AG04449 (cell line): Measurements from ENCODE around the gene CEP162.
"Not testable (repeated sequence)": the region's sequence is repeated elsewhere in the genome, so short reads cannot be mapped to it uniquely, and the experiment has no call there.

ENCODE experiments used
- CTCF ChIA-PET: fragments of 350-600 bp; formaldehyde crosslinking; extraction: SDS; loops from one replicate; lab custom pipeline; 2021; ENCODE audit warnings: antibody characterized with exemption; lab: Yijun Ruan, JAX
- POLR2A ChIA-PET: fragments of 400-600, 350-600 bp; formaldehyde crosslinking; extraction: SDS; loops from one replicate; lab custom pipeline; 2020; ENCODE audit warnings: antibody characterized with exemption, inconsistent platforms; lab: Yijun Ruan, JAX
- DNase-seq: peaks from one replicate; pipeline ENCODE4 v3.0.0-alpha.2; 2010; ENCODE audit warnings: low read depth, low spot score
- H3K4me3 ChIP-seq: 2 replicates; pipeline ENCODE4 v1.5.1; 2011; ENCODE audit warnings: low read depth, mild to moderate bottlenecking, control low read depth, low read length
- TF ChIP-seq, protein P1 (sequence below): IDR thresholded peaks from one replicate; pipeline ENCODE4 v1.5.1; 2011; ENCODE audit warnings: mild to moderate bottlenecking, moderate library complexity, low read length, control low read depth, inconsistent platforms; ENCODE audit not compliant: insufficient read depth; ENCODE audit errors: missing control alignments

The CEP162 gene

DNA sequence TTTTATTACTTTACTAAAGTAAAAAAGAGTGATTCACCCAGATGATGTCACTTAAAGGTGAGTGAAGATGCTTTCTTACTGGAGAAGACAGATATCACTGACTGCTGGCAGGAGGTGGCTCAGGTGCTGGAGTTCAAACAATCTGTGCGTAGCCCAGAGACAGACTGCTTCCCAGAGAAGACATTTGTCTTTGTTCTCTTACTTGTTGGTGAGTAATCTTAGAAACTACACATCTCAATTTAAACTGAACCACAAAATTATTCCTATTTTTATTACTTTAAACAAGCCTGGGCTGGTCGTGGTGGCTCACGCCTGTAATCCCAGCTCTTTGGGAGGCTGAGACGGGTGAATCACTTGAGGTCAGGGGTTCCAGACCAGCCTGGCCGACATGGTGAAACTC lies 92.2 kb downstream of the CEP162 start:
- H3K4me3 ChIP-seq = no peak overlapping the region
- no peak for DNase-seq
- ChIA-PET POLR2A (no interaction called here), CTCF (no interaction called here)
- TF ChIP-seq, protein P1, sequence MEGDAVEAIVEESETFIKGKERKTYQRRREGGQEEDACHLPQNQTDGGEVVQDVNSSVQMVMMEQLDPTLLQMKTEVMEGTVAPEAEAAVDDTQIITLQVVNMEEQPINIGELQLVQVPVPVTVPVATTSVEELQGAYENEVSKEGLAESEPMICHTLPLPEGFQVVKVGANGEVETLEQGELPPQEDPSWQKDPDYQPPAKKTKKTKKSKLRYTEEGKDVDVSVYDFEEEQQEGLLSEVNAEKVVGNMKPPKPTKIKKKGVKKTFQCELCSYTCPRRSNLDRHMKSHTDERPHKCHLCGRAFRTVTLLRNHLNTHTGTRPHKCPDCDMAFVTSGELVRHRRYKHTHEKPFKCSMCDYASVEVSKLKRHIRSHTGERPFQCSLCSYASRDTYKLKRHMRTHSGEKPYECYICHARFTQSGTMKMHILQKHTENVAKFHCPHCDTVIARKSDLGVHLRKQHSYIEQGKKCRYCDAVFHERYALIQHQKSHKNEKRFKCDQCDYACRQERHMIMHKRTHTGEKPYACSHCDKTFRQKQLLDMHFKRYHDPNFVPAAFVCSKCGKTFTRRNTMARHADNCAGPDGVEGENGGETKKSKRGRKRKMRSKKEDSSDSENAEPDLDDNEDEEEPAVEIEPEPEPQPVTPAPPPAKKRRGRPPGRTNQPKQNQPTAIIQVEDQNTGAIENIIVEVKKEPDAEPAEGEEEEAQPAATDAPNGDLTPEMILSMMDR = no peak

DNA sequence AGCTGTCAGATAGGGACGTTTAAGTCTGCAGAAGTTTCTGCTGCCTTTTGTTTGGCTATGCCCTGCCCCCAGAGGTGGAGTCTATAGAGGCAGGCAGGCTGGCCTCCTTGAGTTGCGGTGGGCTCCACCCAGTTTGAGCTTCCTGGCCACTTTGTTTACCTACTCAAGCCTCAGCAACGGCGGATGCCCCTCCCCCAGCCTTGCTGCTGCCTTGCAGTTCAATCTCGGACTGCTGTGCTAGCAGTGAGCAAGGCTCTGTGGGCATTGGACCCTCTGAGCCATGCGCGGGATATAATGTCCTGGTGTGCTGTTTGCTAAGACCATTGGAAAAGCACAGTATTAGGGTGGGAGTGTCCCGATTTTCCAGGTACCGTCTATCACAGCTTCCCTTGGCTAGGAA lies 94.1 kb downstream of the CEP162 start:
- CTCF ChIA-PET, H3K4me3 ChIP-seq, DNase-seq, POLR2A ChIA-PET: not testable (repeated sequence)

DNA sequence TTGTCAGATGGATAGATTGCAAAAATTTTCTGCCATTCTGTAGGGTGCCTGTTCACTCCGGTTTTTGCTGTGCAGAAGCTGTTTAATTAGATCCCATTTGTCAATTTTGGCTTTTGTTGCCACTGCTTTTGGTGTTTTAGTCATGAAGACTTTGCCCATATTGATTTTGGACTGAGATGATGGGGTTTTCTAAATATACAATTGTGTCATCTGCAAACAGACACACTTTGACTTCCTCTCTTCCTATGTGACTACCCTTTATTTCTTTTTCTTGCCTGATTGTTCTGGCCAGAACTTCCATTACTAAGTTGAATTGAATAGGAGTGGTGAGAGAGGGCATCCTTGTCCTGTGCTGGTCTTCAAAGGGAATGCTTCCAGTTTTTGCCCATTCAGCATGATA lies 97.9 kb downstream of the CEP162 start:
- H3K4me3 ChIP-seq, DNase-seq, CTCF ChIA-PET, POLR2A ChIA-PET: not testable (repeated sequence)

DNA sequence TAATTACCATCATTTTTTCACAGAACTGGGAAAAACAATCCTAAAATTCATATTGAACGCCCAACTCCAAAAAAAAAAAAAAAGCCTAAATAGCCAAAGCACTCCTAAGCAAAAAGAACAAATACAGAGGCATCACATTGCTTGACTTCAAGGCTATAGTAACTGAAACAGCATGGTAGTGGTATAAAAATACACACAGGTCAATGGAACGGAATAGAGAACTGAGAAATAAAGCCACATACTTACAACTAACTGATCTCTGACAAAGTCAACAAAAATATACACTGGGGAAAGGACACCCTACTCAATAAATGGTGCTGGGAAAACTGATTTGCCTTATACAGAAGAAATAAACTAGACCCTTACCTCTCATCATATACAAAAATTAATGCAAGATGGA lies 104.3 kb downstream of the CEP162 start:
- CTCF ChIA-PET = no interaction called here
- TF ChIP-seq, protein P1 = no peak
- POLR2A ChIA-PET = no interaction called here
- no peak overlapping the region for H3K4me3 ChIP-seq
- DNase-seq = no peak

DNA sequence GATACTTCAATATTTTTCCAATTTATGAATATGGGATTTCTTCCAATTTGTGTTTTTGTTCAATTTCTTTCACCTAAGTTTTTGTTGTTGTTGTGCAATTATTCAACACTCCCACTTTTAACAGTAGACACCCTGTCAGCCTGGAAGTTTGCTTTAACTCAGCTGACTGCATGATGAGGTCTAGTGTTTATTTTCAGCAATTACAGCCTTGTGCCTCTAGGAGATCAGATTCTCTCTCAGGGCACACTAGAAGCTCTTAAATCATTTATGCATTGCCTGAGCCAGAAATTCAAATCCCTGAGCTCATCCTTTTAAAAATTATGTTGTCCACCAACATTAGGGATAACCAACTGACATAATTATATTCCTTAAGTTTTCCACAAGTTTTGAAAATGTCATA lies 108.2 kb downstream of the CEP162 start:
- no peak overlapping the region for H3K4me3 ChIP-seq
- ChIA-PET CTCF (no interaction called here), POLR2A (no interaction called here)
- TF ChIP-seq, protein P1 = no peak
- DNase-seq = no peak

DNA sequence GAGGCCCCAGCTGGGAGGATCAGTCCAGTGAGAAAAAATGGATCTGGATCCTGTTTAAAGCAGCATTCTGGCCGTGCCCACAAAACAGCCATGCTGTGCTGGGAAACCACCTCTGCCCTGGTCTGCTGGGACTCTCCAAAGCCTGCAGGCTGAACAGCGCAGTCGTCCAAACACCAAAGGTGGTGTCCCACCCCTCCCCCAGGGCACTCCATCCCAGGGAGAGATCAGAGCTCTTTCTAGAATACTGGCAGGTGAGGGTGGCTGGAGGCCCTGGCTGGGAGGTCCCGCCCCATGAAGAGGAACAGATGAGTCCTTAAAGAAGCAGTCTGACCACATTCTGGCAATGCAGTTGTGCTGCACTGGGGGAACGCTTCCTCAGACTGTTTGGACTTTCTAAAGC lies 109.3 kb downstream of the CEP162 start:
- TF ChIP-seq, protein P1 = no peak
- ChIA-PET CTCF (no interaction called here), POLR2A (no interaction called here)
- no peak for DNase-seq
- H3K4me3 ChIP-seq = no peak overlapping the region

DNA sequence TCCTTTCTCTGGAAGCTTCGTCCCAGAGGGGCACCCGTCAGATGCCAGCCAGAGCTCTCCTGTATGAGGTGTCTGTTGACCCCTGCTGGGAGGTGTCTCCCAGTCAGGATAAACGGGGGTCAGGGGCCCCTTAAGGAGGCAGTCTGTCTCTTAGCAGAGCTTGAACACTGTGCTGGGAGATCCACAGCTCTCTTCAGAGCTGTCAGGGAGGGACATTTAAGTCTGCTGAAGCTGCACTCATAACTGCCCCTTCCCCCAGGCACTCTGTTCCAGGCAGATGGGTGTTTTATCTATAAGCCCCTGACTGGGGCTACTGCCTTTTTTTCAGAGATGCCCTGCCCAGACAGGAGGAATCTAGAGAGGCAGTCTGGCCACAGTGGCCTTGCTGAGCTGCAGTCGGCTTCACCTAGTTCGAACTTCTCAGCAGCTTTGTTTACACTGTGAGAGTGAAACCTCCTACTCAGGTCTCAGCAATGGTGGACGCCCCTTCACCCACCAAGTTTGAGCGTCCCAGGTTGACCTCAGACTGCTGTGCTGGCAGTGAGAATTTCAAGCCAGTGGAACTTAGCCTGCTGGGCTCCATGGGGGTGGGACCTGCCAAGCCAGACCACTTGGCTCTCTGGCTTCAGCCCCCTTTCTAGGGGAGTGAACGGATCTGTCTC lies 112.4 kb downstream of the CEP162 start:
- POLR2A ChIA-PET, DNase-seq, CTCF ChIA-PET, H3K4me3 ChIP-seq: not testable (repeated sequence)

DNA sequence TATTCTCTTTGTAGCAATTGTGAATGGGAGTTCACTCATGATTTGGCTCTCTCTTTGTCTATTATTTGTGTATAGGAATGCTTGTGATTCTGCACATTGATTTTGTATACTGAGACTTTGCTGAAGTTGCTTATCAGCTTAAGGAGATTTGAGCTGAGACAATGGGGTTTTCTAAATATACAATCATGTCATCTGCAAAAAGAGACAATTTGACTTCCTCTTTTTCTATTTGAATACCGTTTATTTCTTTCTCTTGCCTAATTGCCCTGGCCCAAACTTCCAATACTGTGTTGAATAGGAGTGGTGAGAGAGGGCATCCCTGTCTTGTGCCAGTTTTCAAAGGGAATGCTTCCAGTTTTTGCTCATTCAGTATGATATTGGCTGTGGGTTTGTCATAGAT lies 116.1 kb downstream of the CEP162 start:
- DNase-seq, POLR2A ChIA-PET, CTCF ChIA-PET, H3K4me3 ChIP-seq: not testable (repeated sequence)
